Caco-2 (cell line): ENCODE measurements around the gene NNAT. TPM values are rescaled to one million over a fixed set of nuclear protein-coding genes. Genes with fewer than 3 reads are reported as not detected.
A peak's percentile ranks its signal among the peaks of the same experiment; 100 is the strongest.

ENCODE experiments used
- BruUV-seq: library from RNA; stranded (reverse); fragments of 400-500 nt; replicated peaks from 2 replicates; lab custom pipeline; 2021; lab: Mats Ljungman, UMichigan
- CTCF ChIA-PET: fragments of 300-600 bp; sonication (Branson Sonifier 250); formaldehyde crosslinking; loops from one replicate; lab custom pipeline; 2022; ENCODE audit warnings: antibody characterized with exemption; lab: Charles Lee
- POLR2A ChIA-PET: fragments of 300-600 bp; sonication (Branson Sonifier 250); formaldehyde crosslinking; loops from one replicate; lab custom pipeline; 2022; ENCODE audit warnings: antibody characterized with exemption; lab: Charles Lee
- DNase-seq, 2 experiments: peaks; one replicate each; pipeline versions ENCODE4 v3.0.0 to v3.0.0-alpha.2; 2020 to 2022
- H3K27me3 ChIP-seq: replicated peaks from 2 replicates; pipeline ENCODE4 v1.6.0; 2011; ENCODE audit warnings: low read length; ENCODE audit not compliant: control insufficient read depth, insufficient read depth
- H3K36me3 ChIP-seq: 2 replicates; pipeline ENCODE4 v1.5.1; 2011; ENCODE audit warnings: low read length; ENCODE audit not compliant: control insufficient read depth, insufficient read depth
- H3K4me1 ChIP-seq: fragments of 250-450 bp; sonication (Bioruptor Pico); 2 replicates; pipeline ENCODE4 v1.5.1; 2020; ENCODE audit warnings: mild to moderate bottlenecking
- H3K4me3 ChIP-seq: 2 replicates; pipeline ENCODE4 v1.5.1; 2011; ENCODE audit warnings: low read depth, mild to moderate bottlenecking, control low read depth, low read length
- H3K9me3 ChIP-seq: fragments of 250-450 bp; sonication (Bioruptor Pico); 2 replicates; pipeline ENCODE4 v1.5.1; 2020; ENCODE audit warnings: mild to moderate bottlenecking, moderate library complexity
- H3K27ac Mint-ChIP-seq: one replicate; pipeline ENCODE4 v1.8.0; 2022; ENCODE audit warnings: mixed read lengths; ENCODE audit not compliant: unreplicated experiment
- H3K27me3 Mint-ChIP-seq: one replicate; pipeline ENCODE4 v1.8.0; 2022; ENCODE audit warnings: mixed read lengths; ENCODE audit not compliant: insufficient read depth, unreplicated experiment
- H3K36me3 Mint-ChIP-seq: one replicate; pipeline ENCODE4 v1.8.0; 2022; ENCODE audit warnings: mild to moderate bottlenecking, mixed read lengths; ENCODE audit not compliant: insufficient read depth, unreplicated experiment
- H3K4me1 Mint-ChIP-seq: one replicate; pipeline ENCODE4 v1.8.0; 2022; ENCODE audit warnings: low read depth, mixed read lengths; ENCODE audit not compliant: unreplicated experiment
- H3K4me3 Mint-ChIP-seq: one replicate; pipeline ENCODE4 v1.8.0; 2022; ENCODE audit warnings: mild to moderate bottlenecking, moderate library complexity, mixed read lengths; ENCODE audit not compliant: unreplicated experiment
- H3K9me3 Mint-ChIP-seq: one replicate; pipeline ENCODE4 v1.8.0; 2022; ENCODE audit warnings: mixed read lengths; ENCODE audit not compliant: unreplicated experiment
- CTCF ChIP-seq, 2 experiments: fragments of 200-600 bp in 1 of 2; IDR thresholded peaks; 1 replicate in 1 of 2; 2 replicates in 1 of 2; pipeline versions ENCODE4 v1.5.1 to v1.8.0; 2011 to 2022; ENCODE audit warnings: antibody characterized with exemption in 1 of 2, control low read depth in 1 of 2, inconsistent platforms in 1 of 2, low read depth in 1 of 2, low read length in 1 of 2, mild to moderate bottlenecking in 1 of 2, moderate library complexity in 1 of 2; ENCODE audit not compliant: insufficient read depth in 1 of 2, severe bottlenecking in 1 of 2, unreplicated experiment in 1 of 2
- intact Hi-C: fragments of 100-400 bp; cut with micrococcal nuclease; formaldehyde crosslinking; loops from one replicate; pipeline ENCODE4 v1.10.0; 2022; ENCODE audit not compliant: unreplicated experiment
- total RNA-seq: library from RNA; stranded (reverse); gene quantifications from 2 replicates; pipeline ENCODE4 v1.2.3, GENCODE V29; 2022

Gene NNAT
- total RNA-seq, 1 experiment from 2014 or later, result not detected

GRCh38 chr20:37529214-37529967, 8.3 kb downstream of the NNAT start:
- no peaks in the 10 kb centered on the region for H3K9me3 ChIP-seq
- ChIA-PET POLR2A (interaction anchor here (1.6 kb wide), 1 partner anchor 12 kb away, joined by 7 read pairs; no protein-coding TSS in a partner anchor), CTCF (interaction anchor here (1.0 kb wide), 1 partner anchor 28 kb away, joined by 4 read pairs; no protein-coding TSS in a partner anchor)
- Mint-ChIP-seq H3K4me3 (no peak overlapping the region), H3K9me3 (no peaks in the 10 kb centered on the region), H3K27me3 (no peaks in the 10 kb centered on the region), H3K27ac (peak overlapping the region; percentile 98), H3K36me3 (peaks cover 23% of the 10 kb centered on the region), H3K4me1 (peaks cover 36% of the 10 kb centered on the region)
- intact Hi-C loops, result no loop called here
- no peaks in the 10 kb centered on the region for H3K27me3 ChIP-seq
- H3K4me3 ChIP-seq, result no peak overlapping the region; the same call in 1 of the 2 replicates
- DNase-seq, result peak in 1 of 2 experiments; percentile 45
- no peaks in the 10 kb centered on the region; the same call in 1 of the 2 replicates for H3K36me3 ChIP-seq
- BruUV-seq, result no TSS peak
- peaks cover 31% of the 10 kb centered on the region for H3K4me1 ChIP-seq
- no peak for TF ChIP-seq CTCF (IDR thresholded peaks at IDR 0.05; ENCODE audit: insufficient read depth in 1 of 2, low read depth in 1 of 2, low read length in 1 of 2, severe bottlenecking in 1 of 2, unreplicated experiment in 1 of 2)

- Histone ChIP-seq H3K4me3 (no peak overlapping the region), H3K27me3 (no peaks in the 10 kb centered on the region), H3K36me3 (no peaks in the 10 kb centered on the region; the same call in 1 of the 2 replicates), H3K9me3 (no peaks in the 10 kb centered on the region), H3K4me1 (peaks cover 24% of the 10 kb centered on the region)
- BruUV-seq, result no TSS peak
- peaks cover 35% of the 10 kb centered on the region for H3K4me1 Mint-ChIP-seq
- no peaks in the 10 kb centered on the region for H3K9me3 Mint-ChIP-seq
- no peak overlapping the region for H3K27ac Mint-ChIP-seq
- H3K36me3 Mint-ChIP-seq, result peaks cover 18% of the 10 kb centered on the region
- ChIA-PET POLR2A (no interaction called here), CTCF (interaction anchor here (1.0 kb wide), 1 partner anchor 28 kb away, joined by 4 read pairs; no protein-coding TSS in a partner anchor)
- intact Hi-C loops, result loop anchor here (10.0 kb wide), 1 partner anchor 65 kb away; no protein-coding TSS in a partner anchor
- no peak for TF ChIP-seq CTCF (IDR thresholded peaks at IDR 0.05; ENCODE audit: insufficient read depth in 1 of 2, low read depth in 1 of 2, low read length in 1 of 2, severe bottlenecking in 1 of 2, unreplicated experiment in 1 of 2)
- no peak for DNase-seq
- no peaks in the 10 kb centered on the region for H3K27me3 Mint-ChIP-seq
- no peak overlapping the region for H3K4me3 Mint-ChIP-seq
Observed at GRCh38 chr20:37529968-37530600, 9.0 kb downstream of the NNAT start.

GRCh38 chr20:37530696-37531095, 9.6 kb downstream of the NNAT start:
- Mint-ChIP-seq H3K27ac (no peak overlapping the region), H3K36me3 (peaks cover 18% of the 10 kb centered on the region), H3K4me3 (no peak overlapping the region), H3K27me3 (no peaks in the 10 kb centered on the region), H3K4me1 (peaks cover 29% of the 10 kb centered on the region), H3K9me3 (no peaks in the 10 kb centered on the region)
- no peak for DNase-seq
- no peaks in the 10 kb centered on the region for H3K9me3 ChIP-seq
- BruUV-seq, result no TSS peak
- ChIA-PET CTCF (no interaction called here), POLR2A (no interaction called here)
- no peaks in the 10 kb centered on the region for H3K36me3 ChIP-seq
- intact Hi-C loops, result loop anchor here (10.0 kb wide), 1 partner anchor 64 kb away; no protein-coding TSS in a partner anchor
- no peak overlapping the region for H3K4me3 ChIP-seq
- TF ChIP-seq CTCF (IDR thresholded peaks at IDR 0.05; ENCODE audit: insufficient read depth in 1 of 2, low read depth in 1 of 2, low read length in 1 of 2, severe bottlenecking in 1 of 2, unreplicated experiment in 1 of 2), result no peak
- no peaks in the 10 kb centered on the region for H3K27me3 ChIP-seq
- H3K4me1 ChIP-seq, result peaks cover 18% of the 10 kb centered on the region
